Caco-2 (cell line): Measurements from ENCODE around the gene ABHD12B. TPM values are rescaled to one million over a fixed set of nuclear protein-coding genes. Genes with fewer than 3 reads are reported as not detected.

Source experiments
- BruUV-seq: library from RNA; stranded (reverse); fragments of 400-500 nt; replicated peaks from 2 replicates; lab custom pipeline; 2021; lab: Mats Ljungman, UMichigan
- CTCF ChIA-PET: fragments of 300-600 bp; sonication (Branson Sonifier 250); formaldehyde crosslinking; loops from one replicate; lab custom pipeline; 2022; ENCODE audit warnings: antibody characterized with exemption; lab: Charles Lee
- POLR2A ChIA-PET: fragments of 300-600 bp; sonication (Branson Sonifier 250); formaldehyde crosslinking; loops from one replicate; lab custom pipeline; 2022; ENCODE audit warnings: antibody characterized with exemption; lab: Charles Lee
- DNase-seq, 2 experiments: peaks; one replicate each; pipeline versions ENCODE4 v3.0.0 to v3.0.0-alpha.2; 2020 to 2022
- H3K27me3 ChIP-seq: replicated peaks from 2 replicates; pipeline ENCODE4 v1.6.0; 2011; ENCODE audit warnings: low read length; ENCODE audit not compliant: control insufficient read depth, insufficient read depth
- H3K36me3 ChIP-seq: 2 replicates; pipeline ENCODE4 v1.5.1; 2011; ENCODE audit warnings: low read length; ENCODE audit not compliant: control insufficient read depth, insufficient read depth
- H3K4me1 ChIP-seq: fragments of 250-450 bp; sonication (Bioruptor Pico); 2 replicates; pipeline ENCODE4 v1.5.1; 2020; ENCODE audit warnings: mild to moderate bottlenecking
- H3K4me3 ChIP-seq: 2 replicates; pipeline ENCODE4 v1.5.1; 2011; ENCODE audit warnings: low read depth, mild to moderate bottlenecking, control low read depth, low read length
- H3K9me3 ChIP-seq: fragments of 250-450 bp; sonication (Bioruptor Pico); 2 replicates; pipeline ENCODE4 v1.5.1; 2020; ENCODE audit warnings: mild to moderate bottlenecking, moderate library complexity
- H3K27ac Mint-ChIP-seq: one replicate; pipeline ENCODE4 v1.8.0; 2022; ENCODE audit warnings: mixed read lengths; ENCODE audit not compliant: unreplicated experiment
- H3K27me3 Mint-ChIP-seq: one replicate; pipeline ENCODE4 v1.8.0; 2022; ENCODE audit warnings: mixed read lengths; ENCODE audit not compliant: insufficient read depth, unreplicated experiment
- H3K36me3 Mint-ChIP-seq: one replicate; pipeline ENCODE4 v1.8.0; 2022; ENCODE audit warnings: mild to moderate bottlenecking, mixed read lengths; ENCODE audit not compliant: insufficient read depth, unreplicated experiment
- H3K4me1 Mint-ChIP-seq: one replicate; pipeline ENCODE4 v1.8.0; 2022; ENCODE audit warnings: low read depth, mixed read lengths; ENCODE audit not compliant: unreplicated experiment
- H3K4me3 Mint-ChIP-seq: one replicate; pipeline ENCODE4 v1.8.0; 2022; ENCODE audit warnings: mild to moderate bottlenecking, moderate library complexity, mixed read lengths; ENCODE audit not compliant: unreplicated experiment
- H3K9me3 Mint-ChIP-seq: one replicate; pipeline ENCODE4 v1.8.0; 2022; ENCODE audit warnings: mixed read lengths; ENCODE audit not compliant: unreplicated experiment
- intact Hi-C: fragments of 100-400 bp; cut with micrococcal nuclease; formaldehyde crosslinking; loops from one replicate; pipeline ENCODE4 v1.10.0; 2022; ENCODE audit not compliant: unreplicated experiment
- total RNA-seq: library from RNA; stranded (reverse); gene quantifications from 2 replicates; pipeline ENCODE4 v1.2.3, GENCODE V29; 2022
- TF ChIP-seq, protein P1 (sequence below), 2 experiments: fragments of 200-600 bp in 1 of 2; IDR thresholded peaks; 1 replicate in 1 of 2; 2 replicates in 1 of 2; pipeline versions ENCODE4 v1.5.1 to v1.8.0; 2011 to 2022; ENCODE audit warnings: antibody characterized with exemption in 1 of 2, control low read depth in 1 of 2, inconsistent platforms in 1 of 2, low read depth in 1 of 2, low read length in 1 of 2, mild to moderate bottlenecking in 1 of 2, moderate library complexity in 1 of 2; ENCODE audit not compliant: insufficient read depth in 1 of 2, severe bottlenecking in 1 of 2, unreplicated experiment in 1 of 2

The ABHD12B gene
- total RNA-seq, 1 experiment from 2014 or later: not detected

DNA sequence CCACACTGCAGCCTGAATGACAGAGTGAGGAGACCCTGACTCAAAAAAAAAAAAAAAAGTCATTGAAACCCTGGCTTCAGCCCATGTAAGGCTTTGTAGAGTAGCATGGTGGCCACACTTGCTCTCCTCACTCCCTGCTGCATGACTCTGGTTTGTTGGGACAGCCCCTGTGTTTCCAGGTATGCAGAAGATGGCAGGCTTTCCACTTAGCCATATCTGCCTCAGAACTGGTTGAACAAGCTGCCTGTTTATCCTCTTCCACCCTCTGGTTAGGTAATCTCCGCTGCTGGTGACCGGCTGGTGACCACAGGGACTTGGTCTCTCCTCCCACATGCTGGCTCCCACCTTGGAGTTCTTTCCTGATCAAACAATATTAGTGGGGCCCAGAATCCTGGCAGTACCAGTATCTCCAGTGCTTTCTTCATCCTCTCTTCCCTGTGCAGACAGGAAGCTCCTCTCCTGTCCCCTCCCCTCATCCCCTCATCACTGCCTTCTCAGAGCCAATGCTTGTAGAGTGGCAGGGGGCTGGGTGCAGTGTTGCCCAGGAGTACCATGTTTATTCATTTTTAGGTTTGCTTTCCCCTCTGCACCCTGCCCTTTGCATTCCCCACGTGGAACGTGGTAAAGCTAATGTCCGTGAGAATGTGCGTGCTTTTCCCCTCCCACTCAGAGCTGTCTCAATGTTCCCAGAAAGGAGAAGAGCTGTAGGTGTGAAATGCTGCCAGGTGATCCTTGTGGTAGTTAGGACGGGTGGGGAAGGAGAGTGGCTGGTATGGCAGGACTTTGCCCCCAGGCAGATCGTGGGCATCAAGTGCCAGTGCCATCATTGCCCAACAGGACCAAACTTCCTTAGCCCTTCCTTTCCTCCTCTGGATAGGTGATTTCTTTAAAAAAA, 11.3 kb downstream of the ABHD12B start:
- TF ChIP-seq, protein P1, sequence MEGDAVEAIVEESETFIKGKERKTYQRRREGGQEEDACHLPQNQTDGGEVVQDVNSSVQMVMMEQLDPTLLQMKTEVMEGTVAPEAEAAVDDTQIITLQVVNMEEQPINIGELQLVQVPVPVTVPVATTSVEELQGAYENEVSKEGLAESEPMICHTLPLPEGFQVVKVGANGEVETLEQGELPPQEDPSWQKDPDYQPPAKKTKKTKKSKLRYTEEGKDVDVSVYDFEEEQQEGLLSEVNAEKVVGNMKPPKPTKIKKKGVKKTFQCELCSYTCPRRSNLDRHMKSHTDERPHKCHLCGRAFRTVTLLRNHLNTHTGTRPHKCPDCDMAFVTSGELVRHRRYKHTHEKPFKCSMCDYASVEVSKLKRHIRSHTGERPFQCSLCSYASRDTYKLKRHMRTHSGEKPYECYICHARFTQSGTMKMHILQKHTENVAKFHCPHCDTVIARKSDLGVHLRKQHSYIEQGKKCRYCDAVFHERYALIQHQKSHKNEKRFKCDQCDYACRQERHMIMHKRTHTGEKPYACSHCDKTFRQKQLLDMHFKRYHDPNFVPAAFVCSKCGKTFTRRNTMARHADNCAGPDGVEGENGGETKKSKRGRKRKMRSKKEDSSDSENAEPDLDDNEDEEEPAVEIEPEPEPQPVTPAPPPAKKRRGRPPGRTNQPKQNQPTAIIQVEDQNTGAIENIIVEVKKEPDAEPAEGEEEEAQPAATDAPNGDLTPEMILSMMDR (IDR thresholded peaks at IDR 0.05; ENCODE audit: insufficient read depth in 1 of 2, low read depth in 1 of 2, low read length in 1 of 2, severe bottlenecking in 1 of 2, unreplicated experiment in 1 of 2): no peak
- ChIA-PET POLR2A (interaction anchor here (0.6 kb wide), 1 partner anchor 364 kb away, joined by 3 read pairs; no protein-coding TSS in a partner anchor), CTCF (no interaction called here)
- Histone ChIP-seq H3K9me3 (no peaks in the 10 kb centered on the region), H3K4me1 (peaks cover 5% of the 10 kb centered on the region), H3K36me3 (no peaks in the 10 kb centered on the region), H3K4me3 (no peak overlapping the region), H3K27me3 (no peaks in the 10 kb centered on the region)
- no TSS peak for BruUV-seq
- peak; percentile 68 to 69 for DNase-seq
- H3K4me3 Mint-ChIP-seq: peak overlapping the region; percentile 41
- H3K4me1 Mint-ChIP-seq: peaks cover 8% of the 10 kb centered on the region
- H3K27me3 Mint-ChIP-seq: no peaks in the 10 kb centered on the region
- H3K9me3 Mint-ChIP-seq: no peaks in the 10 kb centered on the region
- H3K36me3 Mint-ChIP-seq: no peaks in the 10 kb centered on the region
- intact Hi-C loops: no loop called here
- H3K27ac Mint-ChIP-seq: no peak overlapping the region

DNA sequence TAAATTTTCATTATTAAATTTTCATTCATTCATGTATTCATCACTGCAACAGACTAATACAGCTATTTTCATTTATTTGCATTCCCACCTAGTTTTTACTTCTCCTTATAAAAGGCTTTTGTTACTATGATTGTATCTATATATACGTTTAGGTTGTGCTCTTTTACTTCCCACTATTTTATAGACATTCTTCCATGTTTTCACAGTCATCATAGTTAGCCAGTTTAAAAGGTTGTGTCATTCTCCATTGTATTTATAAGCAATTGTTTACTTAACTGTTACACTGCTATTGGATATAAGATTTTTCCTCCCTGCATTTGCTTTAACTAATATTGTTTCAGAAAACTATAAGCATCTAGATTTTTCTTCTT, 12.0 kb downstream of the ABHD12B start:
- Mint-ChIP-seq H3K4me3 (no peak overlapping the region), H3K27me3 (no peaks in the 10 kb centered on the region), H3K27ac (no peak overlapping the region), H3K9me3 (no peaks in the 10 kb centered on the region), H3K4me1 (peaks cover 8% of the 10 kb centered on the region), H3K36me3 (no peaks in the 10 kb centered on the region)
- CTCF ChIA-PET: no interaction called here
- Histone ChIP-seq H3K36me3 (no peaks in the 10 kb centered on the region), H3K4me1 (peaks cover 5% of the 10 kb centered on the region), H3K9me3 (no peaks in the 10 kb centered on the region), H3K4me3 (no peak overlapping the region), H3K27me3 (no peaks in the 10 kb centered on the region)
- intact Hi-C loops: no loop called here
- TF ChIP-seq, protein P1 (IDR thresholded peaks at IDR 0.05; ENCODE audit: insufficient read depth in 1 of 2, low read depth in 1 of 2, low read length in 1 of 2, severe bottlenecking in 1 of 2, unreplicated experiment in 1 of 2): no peak
- no peak for DNase-seq
- no TSS peak for BruUV-seq
- POLR2A ChIA-PET: no interaction called here

DNA sequence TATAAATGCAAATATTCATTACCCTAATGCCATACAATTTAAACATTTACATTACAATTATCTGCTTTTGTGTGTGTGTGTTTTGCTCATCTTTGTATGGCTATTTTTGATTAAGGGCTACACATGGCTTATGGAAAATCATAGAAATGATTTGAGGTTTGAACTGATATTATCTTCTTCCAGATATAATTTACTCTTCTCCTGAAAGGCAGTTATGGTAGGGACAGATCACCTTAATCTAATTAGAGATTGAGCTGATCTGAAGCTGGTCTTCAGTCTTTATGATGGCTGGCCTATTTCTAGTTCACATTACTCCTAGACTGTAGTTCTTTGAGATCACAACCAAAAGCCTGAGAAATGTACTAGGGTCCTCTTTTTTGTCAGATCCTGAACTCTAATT, 15.6 kb downstream of the ABHD12B start:
- POLR2A ChIA-PET: no interaction called here
- TF ChIP-seq, protein P1 (IDR thresholded peaks at IDR 0.05; ENCODE audit: insufficient read depth in 1 of 2, low read depth in 1 of 2, low read length in 1 of 2, severe bottlenecking in 1 of 2, unreplicated experiment in 1 of 2): no peak

More for the DNA sequence above, 15.6 kb downstream of the ABHD12B start:
- H3K9me3 ChIP-seq: no peaks in the 10 kb centered on the region
- Mint-ChIP-seq H3K27me3 (no peaks in the 10 kb centered on the region), H3K36me3 (no peaks in the 10 kb centered on the region), H3K27ac (no peak overlapping the region), H3K4me3 (no peak overlapping the region), H3K4me1 (peaks cover 8% of the 10 kb centered on the region), H3K9me3 (no peaks in the 10 kb centered on the region)
- CTCF ChIA-PET: no interaction called here
- H3K27me3 ChIP-seq: no peaks in the 10 kb centered on the region
- H3K36me3 ChIP-seq: no peaks in the 10 kb centered on the region
- BruUV-seq: no TSS peak
- H3K4me3 ChIP-seq: no peak overlapping the region
- DNase-seq: no peak
- H3K4me1 ChIP-seq: peaks cover 5% of the 10 kb centered on the region
- intact Hi-C loops: no loop called here
